T-cell (primary cell): ENCODE results near the gene TMEM225B. TPM values are rescaled to one million over a fixed set of nuclear protein-coding genes. Genes with fewer than 3 reads are reported as not detected.

Experiments
- ATAC-seq, 4 experiments: fragments of 200-7000 bp in 3 of 4; fragments of 150-1000 bp in 1 of 4; cut with Tn5 transposase; replicated peaks in 1 of 4; 1 replicate in 3 of 4; 2 replicates in 1 of 4; pipeline ENCODE4 v1.10.0; 2021; ENCODE audit warnings: moderate library complexity in 3 of 4, mild to moderate bottlenecking in 2 of 4, moderate number of reproducible peaks in 1 of 4
- CTCF ChIA-PET, 2 donors: fragments of 300-600 bp; sonication (Branson Sonifier 250); formaldehyde crosslinking; loops; one replicate each; lab custom pipeline; 2022; ENCODE audit warnings: antibody characterized with exemption in 2 of 2; lab: Charles Lee
- POLR2A ChIA-PET, 2 donors: fragments of 300-600 bp; sonication (Branson Sonifier 250); formaldehyde crosslinking; loops; one replicate each; lab custom pipeline; 2022; ENCODE audit warnings: antibody characterized with exemption in 2 of 2; lab: Charles Lee
- DNase-seq, 35 experiments: peaks; one replicate each; pipeline versions ENCODE4 v3.0.0 to v3.0.0-alpha.2; 2013 to 2023
- H3K27ac ChIP-seq: one replicate; pipeline ENCODE4 v1.5.1; 2013; ENCODE audit warnings: low read length
- H3K27me3 ChIP-seq, 2 experiments: replicated peaks in 1 of 2; 1 replicate in 1 of 2; 2 replicates in 1 of 2; pipeline versions ENCODE4 v1.6.1 to v1.7.0; 2013; ENCODE audit warnings: low read length in 1 of 2, mixed read lengths in 1 of 2; ENCODE audit not compliant: control insufficient read depth in 2 of 2, insufficient read depth in 2 of 2; ENCODE audit errors: extremely low read depth in 1 of 2
- H3K36me3 ChIP-seq, 2 donors: 1 replicate in 1 of 2; 2 replicates in 1 of 2; pipeline versions ENCODE4 v1.6.1 to v1.7.0; 2013; ENCODE audit warnings: low read length in 1 of 2; ENCODE audit not compliant: control insufficient read depth in 2 of 2, insufficient read depth in 1 of 2; ENCODE audit errors: extremely low read depth in 1 of 2
- H3K4me1 ChIP-seq, 2 experiments: 1 replicate in 1 of 2; 2 replicates in 1 of 2; pipeline versions ENCODE4 v1.6.1 to v1.7.0; 2013; ENCODE audit warnings: low read length in 2 of 2, mixed read lengths in 1 of 2; ENCODE audit not compliant: insufficient read depth in 2 of 2, control insufficient read depth in 1 of 2; ENCODE audit errors: extremely low read depth in 1 of 2
- H3K4me3 ChIP-seq, 2 donors: 1 replicate in 1 of 2; 2 replicates in 1 of 2; pipeline versions ENCODE4 v1.5.1 to v1.7.0; 2013; ENCODE audit warnings: mild to moderate bottlenecking in 2 of 2, low read length in 1 of 2, moderate library complexity in 1 of 2; ENCODE audit not compliant: control insufficient read depth in 1 of 2; ENCODE audit errors: extremely low read depth in 1 of 2
- H3K9me3 ChIP-seq: 2 replicates; pipeline ENCODE4 v1.7.0; 2013
- H3K27ac Mint-ChIP-seq, 2 donors: one replicate each; pipeline ENCODE4 v1.8.0; 2020 to 2021; ENCODE audit warnings: mild to moderate bottlenecking in 2 of 2, mixed read lengths in 2 of 2
- H3K27me3 Mint-ChIP-seq, 2 donors: one replicate each; pipeline ENCODE4 v1.8.0; 2021 to 2022; ENCODE audit warnings: mixed read lengths in 2 of 2
- H3K36me3 Mint-ChIP-seq: one replicate; pipeline ENCODE4 v1.8.0; 2021; ENCODE audit warnings: mixed read lengths
- H3K4me1 Mint-ChIP-seq, 3 donors: one replicate each; pipeline ENCODE4 v1.8.0; 2020 to 2022; ENCODE audit warnings: mixed read lengths in 3 of 3, mild to moderate bottlenecking in 1 of 3
- H3K4me3 Mint-ChIP-seq, 3 donors: one replicate each; pipeline ENCODE4 v1.8.0; 2020 to 2022; ENCODE audit warnings: mild to moderate bottlenecking in 3 of 3, mixed read lengths in 3 of 3, moderate library complexity in 3 of 3
- H3K9me3 Mint-ChIP-seq, 3 donors: one replicate each; pipeline ENCODE4 v1.8.0; 2020 to 2022; ENCODE audit warnings: mixed read lengths in 3 of 3
- WGBS: methylation state at CpG from one replicate; pipeline ENCODE4 v1.1.5; 2013; ENCODE audit warnings: missing lambda C conversion rate; ENCODE audit not compliant: insufficient coverage; 5-methylcytosine and 5-hydroxymethylcytosine counted together
- total RNA-seq, 35 experiments: library from RNA in 6 of 35; stranded (reverse) in 6 of 35; fragments of 120-200 nt in 1 of 35; gene quantifications; one replicate each; pipeline versions ENCODE4 v1.2.1 to v1.2.4 and lab custom pipeline; 2013 to 2026

The TMEM225B gene
- total RNA-seq, 5 donors from 2014 or later (not counting 1 experiment from before 2014, with no cell fraction given): 0.85 to 2.6 (median 1.1) TPM

DNA sequence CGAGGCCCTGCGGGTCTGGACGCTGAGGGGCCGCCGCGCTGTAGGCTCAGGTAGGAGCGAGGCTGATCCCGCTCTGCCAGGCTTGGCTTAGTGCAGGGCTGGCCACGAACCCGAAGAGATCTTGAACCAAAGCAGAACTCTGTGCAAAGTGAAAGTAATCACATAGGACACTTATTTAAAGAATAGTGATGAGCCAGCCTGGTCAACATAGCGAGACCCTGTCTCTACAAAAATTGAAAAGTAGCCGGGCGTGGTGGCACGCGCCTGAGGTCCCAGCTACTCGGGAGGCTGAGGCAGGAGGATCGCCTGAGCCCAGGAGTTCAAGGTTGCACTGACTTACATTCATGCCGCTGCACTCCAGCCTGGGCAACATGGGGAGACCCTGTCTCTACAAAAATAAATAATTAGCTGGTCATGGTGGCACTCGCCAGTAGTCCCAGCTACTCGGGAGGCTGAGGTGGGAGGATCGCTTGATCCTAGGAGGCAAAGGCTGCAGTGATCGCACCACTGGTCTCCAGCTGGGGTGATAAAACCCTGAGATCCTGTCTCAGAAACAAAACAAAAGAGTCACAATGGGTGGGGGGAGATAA lies 19.2 kb downstream of the TMEM225B start:
- H3K27ac Mint-ChIP-seq: peak overlapping the region; percentile 93 to 97
- ChIA-PET CTCF (interaction anchor here (0.6 to 1.4 kb wide), 3 partner anchors 59 to 1262 kb away, joined by 3 to 5 read pairs (median 4); partner anchors contain the start of gene ZNF655 (in 1 of the 2)), POLR2A (interaction anchor here in 1 of 2 donors (0.6 to 0.8 kb wide), 3 partner anchors 37 to 453 kb away, joined by 3 to 5 read pairs (median 4); partner anchors contain the start of gene BUD31)
- H3K4me1 ChIP-seq: peaks cover 6 to 22% of the 10 kb centered on the region in 2 experiments
- H3K27me3 Mint-ChIP-seq: no peaks in the 10 kb centered on the region
- peaks cover 22 to 35% of the 10 kb centered on the region in 2 donors for H3K36me3 ChIP-seq
- H3K36me3 Mint-ChIP-seq: peaks cover 35% of the 10 kb centered on the region
- peak overlapping the region; percentile 70 for H3K27ac ChIP-seq
- H3K9me3 ChIP-seq: no peaks in the 10 kb centered on the region
- peak overlapping the region; percentile 86 to 89 for H3K4me3 ChIP-seq
- H3K27me3 ChIP-seq: no peaks in the 10 kb centered on the region
- H3K4me3 Mint-ChIP-seq: peak overlapping the region; percentile 95 to 97 (median 97)
- peaks cover 42 to 55% (median 43%) of the 10 kb centered on the region in 3 donors for H3K4me1 Mint-ChIP-seq
- ATAC-seq (no peak), DNase-seq (no peak)
- no peaks in the 10 kb centered on the region for H3K9me3 Mint-ChIP-seq
- 16% methylated on average over 19 of the region's 22 CpGs for WGBS

DNA sequence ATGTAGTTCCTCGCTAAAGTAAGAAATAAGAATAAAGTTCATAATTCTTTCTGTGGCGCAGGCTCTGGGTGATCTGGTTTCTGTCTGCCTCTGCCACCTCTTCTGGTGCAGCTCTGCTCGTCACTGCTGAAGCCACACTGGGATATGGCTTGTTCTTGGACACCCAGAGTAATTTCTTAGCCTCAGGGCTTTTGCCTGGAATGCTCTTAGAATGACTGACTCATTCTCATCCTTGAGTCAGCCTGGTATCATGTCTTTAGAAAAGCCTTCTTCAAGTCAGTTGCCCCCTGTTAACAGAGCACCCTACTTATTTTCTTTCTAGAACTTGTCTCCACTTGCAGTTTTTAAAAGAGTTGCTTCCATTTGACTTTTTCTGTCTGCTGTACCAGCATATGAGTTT lies 20.7 kb downstream of the TMEM225B start:
- no peaks in the 10 kb centered on the region for H3K27me3 Mint-ChIP-seq
- Histone ChIP-seq H3K9me3 (no peaks in the 10 kb centered on the region), H3K4me1 (peaks cover 15 to 36% of the 10 kb centered on the region in 2 experiments), H3K27me3 (no peaks in the 10 kb centered on the region), H3K4me3 (no peak overlapping the region), H3K27ac (no peak overlapping the region), H3K36me3 (peaks cover 30 to 48% of the 10 kb centered on the region in 2 donors)
- 100% methylated on average over 2 of the region's 3 CpGs for WGBS
- CTCF ChIA-PET: no interaction called here
- H3K4me1 Mint-ChIP-seq: peaks cover 56 to 67% (median 57%) of the 10 kb centered on the region in 3 donors
- ATAC-seq (no peak), DNase-seq (no peak)
- POLR2A ChIA-PET: interaction anchor here in 1 of 2 donors (1.1 kb wide), 1 partner anchor 210 kb away, joined by 3 read pairs; the partner anchor contains the start of genes BUD31 and PDAP1
- no peak overlapping the region for H3K27ac Mint-ChIP-seq
- H3K9me3 Mint-ChIP-seq: no peaks in the 10 kb centered on the region
- H3K36me3 Mint-ChIP-seq: peaks cover 46% of the 10 kb centered on the region
- peak overlapping the region; percentile 95 to 97 (median 97) for H3K4me3 Mint-ChIP-seq

GRCh38 chr7:99619571-99620130 lies 21.6 kb downstream of the TMEM225B start:
- peaks cover 21 to 45% of the 10 kb centered on the region in 2 experiments for H3K4me1 ChIP-seq
- WGBS: 99% methylated on average over 18 of the region's 18 CpGs
- ChIA-PET CTCF (no interaction called here), POLR2A (interaction anchor here in 1 of 2 donors (1.1 kb wide), 1 partner anchor 211 kb away, joined by 3 read pairs; the partner anchor contains the start of genes BUD31 and PDAP1)
- peak overlapping the region in 1 of 2 donors; percentile 19 for H3K27ac Mint-ChIP-seq
- H3K36me3 ChIP-seq: peaks cover 30 to 48% of the 10 kb centered on the region in 2 donors
- no peak overlapping the region for H3K27ac ChIP-seq
- no peak for DNase-seq
- no peaks in the 10 kb centered on the region for H3K9me3 ChIP-seq
- H3K27me3 ChIP-seq: no peaks in the 10 kb centered on the region
- H3K36me3 Mint-ChIP-seq: peaks cover 50% of the 10 kb centered on the region
- H3K9me3 Mint-ChIP-seq: no peaks in the 10 kb centered on the region
- H3K4me3 ChIP-seq: no peak overlapping the region
- ATAC-seq: no peak
- no peaks in the 10 kb centered on the region for H3K27me3 Mint-ChIP-seq
- peaks cover 66 to 77% (median 66%) of the 10 kb centered on the region in 3 donors for H3K4me1 Mint-ChIP-seq
- no peak overlapping the region for H3K4me3 Mint-ChIP-seq

DNA sequence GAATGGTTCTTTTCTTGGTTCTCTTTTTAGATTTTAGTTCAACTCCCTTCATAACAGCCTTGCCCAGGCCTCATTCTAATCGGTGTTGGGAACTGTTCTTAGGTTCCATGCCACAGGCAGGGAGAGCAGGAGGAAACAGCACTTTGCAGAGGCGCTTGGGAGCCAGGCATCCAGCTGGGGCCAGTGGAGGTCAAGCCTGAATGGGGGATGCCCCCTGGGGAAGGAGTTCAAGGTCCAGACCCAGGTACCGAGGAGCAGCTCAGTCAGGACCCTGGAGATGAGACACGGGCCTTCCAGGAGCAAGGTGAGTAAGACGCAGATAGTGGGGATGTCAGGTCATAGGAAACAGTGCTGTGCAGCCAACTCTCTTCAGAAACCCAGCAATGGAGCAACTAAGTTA lies 23.2 kb downstream of the TMEM225B start:
- ChIA-PET CTCF (no interaction called here), POLR2A (interaction anchor here in 1 of 2 donors (1.2 kb wide), 1 partner anchor 63 kb away, joined by 3 read pairs; no protein-coding TSS in a partner anchor)
- ATAC-seq: no peak
- H3K27me3 ChIP-seq: no peaks in the 10 kb centered on the region
- no peak overlapping the region for H3K4me3 Mint-ChIP-seq
- H3K4me1 Mint-ChIP-seq: peaks cover 73 to 83% (median 75%) of the 10 kb centered on the region in 3 donors
- peak overlapping the region; percentile 15 to 19 for H3K27ac Mint-ChIP-seq
- no peaks in the 10 kb centered on the region for H3K9me3 Mint-ChIP-seq
- peaks cover 24 to 51% of the 10 kb centered on the region in 2 experiments for H3K4me1 ChIP-seq
- no peaks in the 10 kb centered on the region for H3K27me3 Mint-ChIP-seq
- peaks cover 34 to 62% of the 10 kb centered on the region in 2 donors for H3K36me3 ChIP-seq
- H3K4me3 ChIP-seq: no peak overlapping the region
- no peaks in the 10 kb centered on the region for H3K9me3 ChIP-seq
- WGBS: 100% methylated on average over 1 of the region's 5 CpGs
- DNase-seq: no peak
- H3K36me3 Mint-ChIP-seq: peaks cover 62% of the 10 kb centered on the region
- H3K27ac ChIP-seq: no peak overlapping the region

DNA sequence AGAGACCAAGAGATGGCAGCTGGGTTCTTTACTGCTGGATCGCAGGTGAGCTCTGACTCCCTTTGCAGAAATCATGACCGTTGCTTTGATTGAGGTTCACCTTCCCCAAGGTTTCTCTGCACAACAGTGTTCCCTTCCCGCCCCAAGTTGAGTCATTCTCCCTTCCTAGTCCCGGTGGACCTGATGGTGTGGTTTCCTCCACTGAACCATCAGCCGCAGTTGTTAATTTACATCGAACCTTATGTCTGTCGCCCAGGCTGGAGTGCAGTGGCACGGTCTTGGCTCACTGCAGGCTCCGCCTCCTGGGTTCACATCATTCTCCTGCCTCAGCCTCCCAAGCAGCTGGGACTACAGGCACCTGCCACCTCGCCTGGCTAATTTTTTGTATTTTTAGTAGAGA lies 24.5 kb downstream of the TMEM225B start:
- Histone ChIP-seq H3K4me3 (no peak overlapping the region), H3K36me3 (peaks cover 34 to 74% of the 10 kb centered on the region in 2 donors), H3K27me3 (no peaks in the 10 kb centered on the region), H3K4me1 (peaks cover 21 to 42% of the 10 kb centered on the region in 2 experiments), H3K27ac (no peak overlapping the region), H3K9me3 (no peaks in the 10 kb centered on the region)
- CTCF ChIA-PET: no interaction called here
- Mint-ChIP-seq H3K27ac (peak overlapping the region; percentile 91 to 95), H3K27me3 (no peaks in the 10 kb centered on the region), H3K9me3 (no peaks in the 10 kb centered on the region), H3K4me1 (peaks cover 65 to 74% (median 73%) of the 10 kb centered on the region in 3 donors), H3K36me3 (peaks cover 70% of the 10 kb centered on the region), H3K4me3 (no peak overlapping the region)
- ATAC-seq (no peak), DNase-seq (no peak)
- POLR2A ChIA-PET: no interaction called here
- 94% methylated on average over 6 of the region's 10 CpGs for WGBS

- no peaks in the 10 kb centered on the region for H3K9me3 ChIP-seq
- Mint-ChIP-seq H3K36me3 (peaks cover 71% of the 10 kb centered on the region), H3K27ac (peak overlapping the region; percentile 91 to 95), H3K27me3 (no peaks in the 10 kb centered on the region), H3K4me3 (peak overlapping the region; percentile 80 to 88 (median 81)), H3K4me1 (peaks cover 59 to 68% (median 67%) of the 10 kb centered on the region in 3 donors), H3K9me3 (no peaks in the 10 kb centered on the region)
- WGBS: 0% methylated on average over 1 of the region's 7 CpGs
- ATAC-seq: no peak
- DNase-seq: peak in 1 of 35 experiments; percentile 51
- H3K4me1 ChIP-seq: peaks cover 18 to 37% of the 10 kb centered on the region in 2 experiments
- no peaks in the 10 kb centered on the region for H3K27me3 ChIP-seq
- CTCF ChIA-PET: no interaction called here
- H3K27ac ChIP-seq: peak overlapping the region; percentile 79
- H3K36me3 ChIP-seq: peaks cover 34 to 79% of the 10 kb centered on the region in 2 donors
- POLR2A ChIA-PET: no interaction called here
- no peak overlapping the region for H3K4me3 ChIP-seq
Observed at GRCh38 chr7:99623091-99623693, 25.1 kb downstream of the TMEM225B start.
